ENCODE results near the gene FBXW10B.

GRCh38 chr17:15652960-15653359, 33.5 kb upstream of the FBXW10B start:
- TF ChIP-seq CTCF (IDR thresholded peaks at IDR 0.05) (no peak), ZFX (IDR thresholded peaks at IDR 0.05; ENCODE audit: borderline replicate concordance) (no peak)

All from 22Rv1 (cell line).